IMR-90 (cell line): ENCODE measurements around the gene SUSD1. TPM values are rescaled to one million over a fixed set of nuclear protein-coding genes. Genes with fewer than 3 reads are reported as not detected.

ENCODE experiments used
- ATAC-seq: fragments of 200-7000 bp; cut with Tn5 transposase; 2 replicates; pipeline ENCODE4 v1.9.1; 2020; ENCODE audit warnings: low read depth, mild to moderate bottlenecking, moderate library complexity
- BruUV-seq: library from RNA; stranded (reverse); fragments of 400-500 nt; replicated peaks from 2 replicates; lab custom pipeline; 2021; lab: Mats Ljungman, UMichigan
- CTCF ChIA-PET: fragments of 300-600 bp; formaldehyde crosslinking; extraction: SDS; loops from one replicate; lab custom pipeline; 2021; ENCODE audit warnings: antibody characterized with exemption; lab: Yijun Ruan, JAX
- POLR2A ChIA-PET: fragments of 300-600 bp; sonication (Branson Sonifier 250); formaldehyde crosslinking; loops from one replicate; lab custom pipeline; 2022; ENCODE audit warnings: antibody characterized with exemption; ENCODE audit not compliant: unreplicated experiment; lab: Charles Lee
- DNase-seq: peaks from one replicate; pipeline ENCODE4 v3.0.0; 2013
- H2AFZ ChIP-seq: replicated peaks from 2 replicates; pipeline ENCODE3; 2013; ENCODE audit warnings: low read length, mild to moderate bottlenecking; ENCODE audit not compliant: poor library complexity
- H2AK5ac ChIP-seq: 2 replicates; pipeline ENCODE4 v1.6.1; 2013; ENCODE audit warnings: low read depth, low read length, inconsistent platforms
- H2AK9ac ChIP-seq: replicated peaks from 2 replicates; pipeline ENCODE3; 2013; ENCODE audit warnings: mild to moderate bottlenecking, low read depth, low read length, moderate library complexity; ENCODE audit not compliant: poor library complexity
- H2BK120ac ChIP-seq: 2 replicates; pipeline ENCODE4 v1.6.1; 2013; ENCODE audit warnings: low read depth, low read length, inconsistent platforms
- H2BK15ac ChIP-seq: 3 replicates; pipeline ENCODE4 v1.6.1; 2013; ENCODE audit warnings: low read depth, low read length, inconsistent platforms
- H2BK20ac ChIP-seq: 2 replicates; pipeline ENCODE4 v1.6.1; 2013; ENCODE audit warnings: low read depth, mild to moderate bottlenecking, inconsistent platforms, low read length, moderate library complexity
- H2BK5ac ChIP-seq: 2 replicates; pipeline ENCODE4 v1.6.1; 2013; ENCODE audit warnings: mild to moderate bottlenecking, low read depth, low read length, inconsistent platforms; ENCODE audit not compliant: poor library complexity, severe bottlenecking
- H3K14ac ChIP-seq: replicated peaks from 2 replicates; pipeline ENCODE4 v1.6.1; 2013; ENCODE audit warnings: low read depth, low read length, inconsistent platforms
- H3K18ac ChIP-seq: 2 replicates; pipeline ENCODE4 v1.6.1; 2013; ENCODE audit warnings: low read depth, low read length, control low read depth
- H3K23ac ChIP-seq: 2 replicates; pipeline ENCODE4 v1.6.1; 2013; ENCODE audit warnings: low read depth, low read length, inconsistent platforms
- H3K27ac ChIP-seq: 2 replicates; pipeline ENCODE4 v1.5.1; 2013; ENCODE audit warnings: mild to moderate bottlenecking, control low read depth, low read length; ENCODE audit not compliant: insufficient read depth
- H3K27me3 ChIP-seq: 2 replicates; pipeline ENCODE4 v1.6.1; 2013; ENCODE audit warnings: low read length; ENCODE audit not compliant: control insufficient read depth, insufficient read depth
- H3K36me3 ChIP-seq: 2 replicates; pipeline ENCODE4 v1.6.1; 2013; ENCODE audit warnings: low read length, mixed read lengths; ENCODE audit not compliant: control insufficient read depth, insufficient read depth
- H3K4ac ChIP-seq: 2 replicates; pipeline ENCODE4 v1.6.1; 2013; ENCODE audit warnings: low read depth, low read length, inconsistent platforms
- H3K4me1 ChIP-seq: 2 replicates; pipeline ENCODE4 v1.6.1; 2013; ENCODE audit warnings: low read length, mixed read lengths; ENCODE audit not compliant: control insufficient read depth, insufficient read depth
- H3K4me2 ChIP-seq: 2 replicates; pipeline ENCODE4 v1.6.1; 2013; ENCODE audit warnings: low read depth, mild to moderate bottlenecking, control low read depth, low read length, moderate library complexity
- H3K4me3 ChIP-seq: 2 replicates; pipeline ENCODE4 v1.5.1; 2013; ENCODE audit warnings: low read depth, mild to moderate bottlenecking, control low read depth, low read length, moderate library complexity; ENCODE audit not compliant: insufficient read depth
- H3K56ac ChIP-seq: 2 replicates; pipeline ENCODE4 v1.6.1; 2013; ENCODE audit warnings: low read length, inconsistent platforms; ENCODE audit not compliant: insufficient read depth; ENCODE audit errors: extremely low read depth
- H3K79me1 ChIP-seq, 2 experiments: 2 replicates each; pipeline ENCODE4 v1.6.1; 2013; ENCODE audit warnings: low read length in 2 of 2, inconsistent platforms in 1 of 2, low read depth in 1 of 2
- H3K9ac ChIP-seq: 2 replicates; pipeline ENCODE4 v1.6.1; 2013; ENCODE audit warnings: low read depth, low read length, control low read depth
- H3K9me1 ChIP-seq: 2 replicates; pipeline ENCODE4 v1.6.1; 2013; ENCODE audit warnings: low read length, inconsistent platforms; ENCODE audit not compliant: insufficient read depth
- H3K9me3 ChIP-seq: 2 replicates; pipeline ENCODE4 v1.6.1; 2013; ENCODE audit warnings: low read length; ENCODE audit not compliant: control insufficient read depth, insufficient read depth
- H4K20me1 ChIP-seq: 2 replicates; pipeline ENCODE4 v1.6.1; 2013; ENCODE audit warnings: low read length, inconsistent platforms; ENCODE audit not compliant: insufficient read depth
- H4K5ac ChIP-seq: 2 replicates; pipeline ENCODE4 v1.6.1; 2013; ENCODE audit warnings: mild to moderate bottlenecking, low read depth, low read length, control low read depth
- H4K8ac ChIP-seq, 2 experiments: 2 replicates each; pipeline ENCODE4 v1.6.1; 2013; ENCODE audit warnings: low read depth in 2 of 2, low read length in 2 of 2, control low read depth in 1 of 2, inconsistent platforms in 1 of 2
- H4K91ac ChIP-seq: 2 replicates; pipeline ENCODE4 v1.6.1; 2013; ENCODE audit warnings: low read depth, low read length, inconsistent platforms; ENCODE audit not compliant: insufficient read depth
- CTCF ChIP-seq: conservative IDR thresholded peaks from 2 replicates; pipeline ENCODE4 v1.5.1; 2012; ENCODE audit warnings: mild to moderate bottlenecking, low read depth, low read length, improper control_type of control experiment
- ELK1 ChIP-seq: fragments of 150-350 bp; IDR thresholded peaks from 2 replicates; pipeline ENCODE4 v1.6.1; 2016; ENCODE audit warnings: low read depth, mild to moderate bottlenecking, low read length, moderate library complexity, borderline replicate concordance
- MXI1 ChIP-seq: IDR thresholded peaks from 2 replicates; pipeline ENCODE4 v1.6.1; 2012; ENCODE audit warnings: low read depth, mild to moderate bottlenecking, low read length, moderate library complexity, borderline replicate concordance
- USF2 ChIP-seq: fragments of 150-350 bp; IDR thresholded peaks from 2 replicates; pipeline ENCODE4 v1.6.1; 2017; ENCODE audit warnings: mild to moderate bottlenecking, antibody characterized with exemption, low read length, low read depth
- WGBS, 2 experiments: methylation state at CpG; one replicate each; pipeline versions ENCODE4 v1.1.5 to v1.1.7; 2013; ENCODE audit warnings: missing lambda C conversion rate in 2 of 2; ENCODE audit not compliant: insufficient read length in 1 of 2; ENCODE audit errors: extremely low coverage in 2 of 2; 5-methylcytosine and 5-hydroxymethylcytosine counted together
- dilution Hi-C: fragments of 300-500 bp; cut with HindIII; formaldehyde crosslinking; loops from one replicate; pipeline ENCODE4 v1.14.3; 2018; ENCODE audit warnings: low sequenced_read_pairs; ENCODE audit not compliant: unreplicated experiment
- in situ Hi-C: fragments of 300-500 bp; cut with MboI; formaldehyde crosslinking; loops from 3 replicates; pipeline ENCODE4 v1.14.3; 2019; ENCODE audit warnings: low sequenced_read_pairs, inconsistent platforms, mixed read lengths
- intact Hi-C: fragments of 100-400 bp; cut with micrococcal nuclease; formaldehyde crosslinking; loops from 2 replicates; pipeline ENCODE4 v1.10.0; 2022
- polyA plus RNA-seq, 3 experiments: library from polyadenylated mRNA; depleted of rRNA; stranded (reverse); fragments of >200 nt; gene quantifications; 2 replicates each; pipeline ENCODE4 v1.2.3, GENCODE V29; 2012; ENCODE audit warnings: low replicate concordance in 1 of 3
- total RNA-seq: library from RNA; depleted of rRNA; stranded (reverse); fragments of >200 nt; gene quantifications from 2 replicates; pipeline ENCODE4 v1.2.3, GENCODE V29; 2012

The SUSD1 gene
- total and polyA plus RNA-seq, 2 of the 4 experiments (the other 2 are of a cell fraction): 4.0 to 4.7 TPM

GRCh38 chr9:112115970-112116753 is 58.9 kb downstream of the SUSD1 start:
- Histone ChIP-seq H2AFZ (no peak overlapping the region), H4K91ac (no peak overlapping the region), H3K27me3 (no peaks in the 10 kb centered on the region), H4K20me1 (peaks cover 4% of the 10 kb centered on the region), H3K4me2 (no peak overlapping the region), H2BK15ac (no peak overlapping the region), H3K9ac (no peak overlapping the region), H3K9me1 (peaks cover 9% of the 10 kb centered on the region; the same call in 1 of the 2 replicates), H3K36me3 (no peaks in the 10 kb centered on the region), H3K4ac (no peak overlapping the region), H3K79me1 (no peaks in the 10 kb centered on the region; a peak in 1 of 4 replicates), H2AK9ac (no peak overlapping the region), H3K23ac (no peak overlapping the region), H3K9me3 (no peaks in the 10 kb centered on the region), H2AK5ac (no peak overlapping the region), H2BK120ac (no peak overlapping the region), H4K8ac (no peak overlapping the region), H3K4me1 (peaks cover 7% of the 10 kb centered on the region; the same call in 1 of the 2 replicates), H3K4me3 (no peak overlapping the region), H4K5ac (no peak overlapping the region), H3K18ac (no peak overlapping the region), H3K14ac (no peak overlapping the region), H3K56ac (no peak overlapping the region), H3K27ac (no peak overlapping the region), H2BK20ac (no peak overlapping the region), H2BK5ac (no peak overlapping the region)
- no peak for TF ChIP-seq ELK1
- no peak for TF ChIP-seq USF2
- no peak for TF ChIP-seq CTCF
- no peak for TF ChIP-seq MXI1
- ChIA-PET CTCF (no interaction called here), POLR2A (no interaction called here)
- DNase-seq: no peak
- intact Hi-C loops (no loop called here), in situ Hi-C loops (no loop called here), dilution Hi-C loops (no loop called here)
- no peak for ATAC-seq
- no TSS peak for BruUV-seq
- WGBS, 2 experiments: no CpG with 5 or more reads among the region's 3 CpGs
